Measurements from ENCODE around the gene YAE1. TPM values are rescaled to one million over a fixed set of nuclear protein-coding genes. Genes with fewer than 3 reads are reported as not detected.

Gene YAE1
- total RNA-seq, 2 donors from 2014 or later, result 9.8 to 28.3 TPM

- Histone ChIP-seq H3K36me3 (no peaks in the 10 kb centered on the region), H3K4me3 (no peak overlapping the region), H3K27me3 (replicated peaks; ENCODE audit: insufficient read depth) (no peaks in the 10 kb centered on the region), H3K27ac (no peak overlapping the region), H3K9me3 (no peaks in the 10 kb centered on the region), H3K4me1 (replicated peaks) (no peaks in the 10 kb centered on the region)
- TF ChIP-seq POLR2AphosphoS5 (IDR thresholded peaks at IDR 0.05) (no peak), CTCF (IDR thresholded peaks at IDR 0.05) (no peak), POLR2A (IDR thresholded peaks at IDR 0.05) (no peak)
- no peak for DNase-seq (ENCODE audit: low spot score)
- WGBS, result 93% methylated on average over 2 of the region's 2 CpGs
- intact Hi-C loops (cut with DNase I), result no loop called here
These were observed 40.7 kb downstream of the YAE1 start for GRCh38 chr7:39606941-39607340.

DNA sequence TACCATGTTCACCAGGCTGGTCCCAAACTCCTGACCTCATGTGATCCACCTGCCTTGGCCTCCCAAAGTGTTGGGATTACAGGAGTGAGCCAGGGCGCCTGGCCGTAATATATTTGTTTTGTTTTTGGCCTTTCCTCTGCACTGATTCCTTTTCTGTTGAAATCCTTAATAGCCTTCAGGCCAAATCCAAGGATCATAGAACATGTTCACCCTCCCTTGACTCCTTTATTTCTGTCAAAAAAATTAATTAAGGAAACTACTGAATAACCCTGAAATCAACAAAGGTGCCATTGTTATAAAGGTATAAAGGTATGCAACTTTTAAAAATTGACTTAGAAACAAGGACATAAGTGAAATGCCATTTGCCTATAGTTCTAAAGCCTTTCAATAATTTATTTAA is 41.7 kb downstream of the YAE1 start:
- H3K27me3 ChIP-seq (replicated peaks; ENCODE audit: insufficient read depth), result no peaks in the 10 kb centered on the region
- no peak for DNase-seq (ENCODE audit: low spot score)
- intact Hi-C loops (cut with DNase I), result no loop called here
- H3K36me3 ChIP-seq, result no peaks in the 10 kb centered on the region
- WGBS, result 94% methylated on average over 2 of the region's 2 CpGs
- H3K4me1 ChIP-seq (replicated peaks), result no peaks in the 10 kb centered on the region
- H3K9me3 ChIP-seq, result no peaks in the 10 kb centered on the region
- no peak overlapping the region for H3K4me3 ChIP-seq
- no peak for TF ChIP-seq CTCF (IDR thresholded peaks at IDR 0.05)
- no peak for TF ChIP-seq POLR2A (IDR thresholded peaks at IDR 0.05)
- H3K27ac ChIP-seq, result no peak overlapping the region

DNA sequence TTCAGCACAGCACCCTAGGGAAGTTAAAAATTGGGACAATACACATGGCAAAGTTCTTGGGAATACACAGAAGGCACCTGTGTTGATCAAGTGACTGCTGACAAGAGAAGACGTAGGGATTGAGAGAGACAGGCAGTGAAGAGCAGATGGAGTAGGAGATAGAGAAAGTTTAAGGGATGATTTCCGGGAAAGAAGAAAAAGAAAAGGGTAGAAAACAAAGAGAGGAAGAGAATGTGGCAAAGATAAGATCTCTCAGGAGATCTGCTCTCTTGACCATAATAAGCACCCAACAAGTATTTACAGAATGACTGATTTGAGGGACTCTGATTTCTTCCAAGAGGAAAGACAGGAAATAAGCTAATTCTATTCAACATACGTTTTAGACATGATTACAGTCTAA is 42.1 kb downstream of the YAE1 start:
- intact Hi-C loops (cut with DNase I), result no loop called here
- Histone ChIP-seq H3K36me3 (no peaks in the 10 kb centered on the region), H3K27ac (no peak overlapping the region), H3K4me1 (replicated peaks) (no peaks in the 10 kb centered on the region), H3K4me3 (no peak overlapping the region), H3K9me3 (no peaks in the 10 kb centered on the region), H3K27me3 (replicated peaks; ENCODE audit: insufficient read depth) (no peaks in the 10 kb centered on the region)
- no peak for TF ChIP-seq CTCF (IDR thresholded peaks at IDR 0.05)
- TF ChIP-seq POLR2A (IDR thresholded peaks at IDR 0.05), result no peak
- TF ChIP-seq POLR2AphosphoS5 (IDR thresholded peaks at IDR 0.05), result no peak
- DNase-seq (ENCODE audit: low spot score), result no peak
- 79% methylated on average over 3 of the region's 3 CpGs for WGBS

DNA sequence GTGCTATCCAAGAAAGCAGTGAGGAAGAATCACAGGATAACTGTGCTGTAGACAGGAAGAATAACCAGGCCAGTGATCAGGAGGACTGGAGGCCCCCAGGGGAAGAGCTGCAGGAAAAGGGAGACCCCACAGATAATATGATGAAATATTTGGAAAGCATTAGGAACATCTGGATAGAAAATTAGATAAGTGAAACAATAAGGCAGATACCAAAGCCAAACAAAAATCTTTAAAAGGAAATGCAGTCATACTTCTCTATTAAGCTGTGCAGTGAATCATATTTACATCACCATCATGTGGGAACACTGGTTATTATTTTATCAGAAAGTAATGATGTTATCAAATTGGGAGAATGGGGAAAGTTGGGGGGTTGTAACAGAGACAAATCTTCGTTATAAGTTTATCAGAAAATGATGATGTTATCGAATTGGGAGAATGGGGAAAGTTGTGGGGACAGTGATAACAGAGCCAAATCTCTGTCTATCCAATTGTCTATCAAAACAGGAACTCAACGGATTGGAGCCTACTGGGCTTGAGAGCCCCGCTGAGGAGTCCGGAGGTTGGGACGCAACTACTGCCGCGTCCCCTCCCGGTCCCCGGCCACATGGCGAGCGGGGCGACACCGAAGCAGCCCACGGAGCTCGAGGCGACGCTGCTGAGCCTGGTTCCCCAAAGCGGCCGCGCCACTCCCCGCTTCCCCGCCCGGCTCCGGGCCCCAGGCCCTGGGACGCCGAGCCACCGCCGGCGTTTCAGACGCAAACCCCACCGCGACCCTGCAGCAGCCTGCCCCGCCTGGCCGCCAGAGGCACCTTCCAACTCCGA is 43.1 kb downstream of the YAE1 start:
- no peaks in the 10 kb centered on the region for H3K27me3 ChIP-seq (replicated peaks; ENCODE audit: insufficient read depth)
- no peaks in the 10 kb centered on the region for H3K36me3 ChIP-seq
- no peaks in the 10 kb centered on the region for H3K9me3 ChIP-seq
- intact Hi-C loops (cut with DNase I), result no loop called here
- H3K4me1 ChIP-seq (replicated peaks), result no peaks in the 10 kb centered on the region
- DNase-seq (ENCODE audit: low spot score), result no peak
- peak overlapping the region in 1 of 2 donors; percentile 19 for H3K4me3 ChIP-seq
- TF ChIP-seq POLR2A (IDR thresholded peaks at IDR 0.05) (no peak), CTCF (IDR thresholded peaks at IDR 0.05) (no peak), POLR2AphosphoS5 (IDR thresholded peaks at IDR 0.05) (no peak)
- whole genome bisulfite sequencing, result 9% methylated on average over 36 of the region's 36 CpGs
- no peak overlapping the region for H3K27ac ChIP-seq

- no peak for TF ChIP-seq CTCF (IDR thresholded peaks at IDR 0.05)
- Histone ChIP-seq H3K4me1 (replicated peaks) (no peaks in the 10 kb centered on the region), H3K4me3 (peak overlapping the region in 1 of 2 donors; percentile 19), H3K9me3 (no peaks in the 10 kb centered on the region), H3K27me3 (replicated peaks; ENCODE audit: insufficient read depth) (no peaks in the 10 kb centered on the region), H3K27ac (no peak overlapping the region), H3K36me3 (no peaks in the 10 kb centered on the region)
- 53% methylated on average over 5 of the region's 5 CpGs for WGBS
- no peak for DNase-seq (ENCODE audit: low spot score)
- intact Hi-C loops (cut with DNase I), result no loop called here
These were observed 43.7 kb downstream of the YAE1 start for GRCh38 chr7:39609935-39610263.
